MM.1S (cell line): ENCODE measurements around the gene ATP13A4.

ENCODE experiments used
- CTCF ChIP-seq: fragments of 300-600 bp; sonication (generic); IDR thresholded peaks from 2 replicates; pipeline ENCODE4 v1.5.1; 2016; ENCODE audit warnings: antibody characterized with exemption, low read length, mixed read lengths
- EZH2 ChIP-seq: fragments of 300-600 bp; sonication (generic); optimal IDR thresholded peaks from 2 replicates; pipeline ENCODE3; 2017; ENCODE audit warnings: low read depth, mild to moderate bottlenecking, antibody characterized with exemption, low read length, mixed read lengths
- EZH2phosphoT487 ChIP-seq: fragments of 300-600 bp; sonication (generic); IDR thresholded peaks from 2 replicates; pipeline ENCODE4 v1.6.1; 2018; ENCODE audit warnings: antibody characterized with exemption, low read length

- TF ChIP-seq CTCF = no peak
- TF ChIP-seq EZH2 = no peak
- no peak for TF ChIP-seq EZH2phosphoT487
Measured at GRCh38 chr3:193553586-193553985, 1.1 kb downstream of the ATP13A4 start.
